HL-60 (cell line): Measurements from ENCODE around the gene GPC5.

Experiments used
- DNase-seq, 2 experiments: peaks; one replicate each; pipeline ENCODE4 v3.0.0-alpha.2; 2010 to 2020; ENCODE audit warnings: low read depth in 1 of 2, low spot score in 1 of 2
- H3K27ac ChIP-seq: fragments of 250-450 bp; sonication (Bioruptor Pico); replicated peaks from 2 replicates; pipeline ENCODE4 v1.5.1; 2020; ENCODE audit warnings: mild to moderate bottlenecking, moderate library complexity
- H3K27me3 ChIP-seq: fragments of 250-450 bp; sonication (Bioruptor Pico); 2 replicates; pipeline ENCODE4 v1.5.1; 2021; ENCODE audit warnings: mild to moderate bottlenecking, moderate library complexity; ENCODE audit not compliant: insufficient read depth, poor library complexity, severe bottlenecking
- H3K4me3 ChIP-seq: replicated peaks from 2 replicates; pipeline ENCODE4 v1.5.1; 2011; ENCODE audit warnings: mild to moderate bottlenecking, control low read depth, low read length; ENCODE audit not compliant: insufficient read depth
- CTCF ChIP-seq: IDR thresholded peaks from one replicate; pipeline ENCODE4 v1.5.1; 2011; ENCODE audit warnings: low read length, control low read depth, inconsistent platforms; ENCODE audit not compliant: insufficient read depth
- GABPA ChIP-seq: IDR thresholded peaks from 2 replicates; pipeline ENCODE4 v1.6.1; 2012; ENCODE audit warnings: low read depth
- POLR2AphosphoS5 ChIP-seq: IDR thresholded peaks from 2 replicates; pipeline ENCODE4 v1.6.1; 2012; ENCODE audit warnings: low read depth
- REST ChIP-seq: IDR thresholded peaks from 2 replicates; pipeline ENCODE4 v1.6.1; 2012; ENCODE audit warnings: low read depth; ENCODE audit not compliant: insufficient replicate concordance
- SPI1 ChIP-seq: IDR thresholded peaks from 2 replicates; pipeline ENCODE4 v1.6.1; 2012; ENCODE audit warnings: low read depth, mild to moderate bottlenecking, borderline replicate concordance

The GPC5 gene

GRCh38 chr13:91702411-91702810 lies 304.0 kb downstream of the GPC5 start:
- H3K27me3 ChIP-seq = no peaks in the 10 kb centered on the region
- DNase-seq = no peak
- H3K27ac ChIP-seq = no peak overlapping the region
- no peak overlapping the region for H3K4me3 ChIP-seq
- no peak for TF ChIP-seq POLR2AphosphoS5
- no peak for TF ChIP-seq GABPA
- no peak for TF ChIP-seq SPI1
- TF ChIP-seq REST = no peak

- Histone ChIP-seq H3K4me3 (no peak overlapping the region), H3K27ac (no peak overlapping the region), H3K27me3 (no peaks in the 10 kb centered on the region)
- no peak for DNase-seq
- TF ChIP-seq SPI1 (no peak), GABPA (no peak), POLR2AphosphoS5 (no peak), REST (no peak), CTCF (no peak)
These were observed 306.0 kb downstream of the GPC5 start for GRCh38 chr13:91704398-91704797.

- no peak for DNase-seq
- TF ChIP-seq CTCF (no peak), SPI1 (no peak), REST (no peak), GABPA (no peak), POLR2AphosphoS5 (no peak)
- Histone ChIP-seq H3K27ac (no peak overlapping the region), H3K27me3 (no peaks in the 10 kb centered on the region), H3K4me3 (no peak overlapping the region)
These were observed 310.1 kb downstream of the GPC5 start for GRCh38 chr13:91708558-91708957.

GRCh38 chr13:91709180-91709579 lies 310.8 kb downstream of the GPC5 start:
- H3K4me3 ChIP-seq = no peak overlapping the region
- H3K27me3 ChIP-seq = no peaks in the 10 kb centered on the region
- no peak for DNase-seq
- H3K27ac ChIP-seq = no peak overlapping the region
- TF ChIP-seq REST (no peak), SPI1 (no peak), POLR2AphosphoS5 (no peak), GABPA (no peak), CTCF (no peak)
